K562 (cell line): ENCODE results near the gene ARRB2. TPM values are rescaled to one million over a fixed set of nuclear protein-coding genes. Genes with fewer than 3 reads are reported as not detected.
A peak's percentile ranks its signal among the peaks of the same experiment; 100 is the strongest.

Experiments
- ATF1 ChIP-seq, 2 experiments: fragments of 450-650 bp in 1 of 2; IDR thresholded peaks; 2 replicates each; pipeline ENCODE4 v1.6.1; 2016; ENCODE audit warnings: missing compliant biosample characterization in 1 of 2, missing genetic modification characterization in 1 of 2
- BDP1 ChIP-seq: IDR thresholded peaks from 3 replicates; pipeline ENCODE4 v1.6.1; 2011; ENCODE audit not compliant: insufficient read length, insufficient read depth
- CCNT2 ChIP-seq: IDR thresholded peaks from 2 replicates; pipeline ENCODE4 v1.6.1; 2011; ENCODE audit warnings: borderline replicate concordance, low read depth, mild to moderate bottlenecking, moderate library complexity, mixed read lengths, low read length; ENCODE audit not compliant: insufficient read length; ENCODE audit errors: extremely low read depth
- EGR1 ChIP-seq: fragments of 450-650 bp; conservative IDR thresholded peaks from 2 replicates; pipeline ENCODE4 v1.6.1; 2017; ENCODE audit warnings: mild to moderate bottlenecking
- GATAD2B ChIP-seq: fragments of 450-650 bp; IDR thresholded peaks from 2 replicates; pipeline ENCODE4 v1.6.1; 2017; ENCODE audit warnings: mild to moderate bottlenecking, borderline replicate concordance
- MTA3 ChIP-seq: fragments of 450-650 bp; formaldehyde crosslinking; IDR thresholded peaks from 2 replicates; pipeline ENCODE4 v1.6.1; 2017; ENCODE audit warnings: mild to moderate bottlenecking, borderline replicate concordance
- NUFIP1 ChIP-seq: fragments of 450-650 bp; IDR thresholded peaks from 2 replicates; pipeline ENCODE4 v1.6.1; 2018; ENCODE audit not compliant: partially characterized antibody
- PREB ChIP-seq: sonication (generic); formaldehyde crosslinking; IDR thresholded peaks from 2 replicates; pipeline ENCODE4 v1.8.1; 2023; ENCODE audit warnings: mild to moderate bottlenecking, missing genetic modification reagents
- SAFB2 ChIP-seq: fragments of 200-400 bp; formaldehyde crosslinking; IDR thresholded peaks from 2 replicates; pipeline ENCODE4 v1.6.1; 2018; ENCODE audit warnings: borderline replicate concordance, low read length, low read depth, moderate library complexity; ENCODE audit not compliant: severe bottlenecking
- SMC3 ChIP-seq: conservative IDR thresholded peaks from 2 replicates; pipeline ENCODE4 v1.6.1; 2011; ENCODE audit warnings: low read depth, low read length, improper control_type of control experiment; ENCODE audit not compliant: insufficient read depth
- SP1 ChIP-seq: sonication (generic); formaldehyde crosslinking; IDR thresholded peaks from 2 replicates; pipeline ENCODE4 v1.8.1; 2022; ENCODE audit warnings: mild to moderate bottlenecking, missing genetic modification reagents
- TCF15 ChIP-seq: fragments of 250-450 bp; sonication (Bioruptor Pico); IDR thresholded peaks from 2 replicates; pipeline ENCODE4 v1.8.0; 2022; ENCODE audit warnings: moderate library complexity, mild to moderate bottlenecking, inconsistent platforms
- ZNF121 ChIP-seq: sonication (generic); formaldehyde crosslinking; conservative IDR thresholded peaks from 2 replicates; pipeline ENCODE4 v1.8.0; 2022; ENCODE audit warnings: missing genetic modification reagents
- ZNF165 ChIP-seq: fragments of 250-450 bp; sonication (Bioruptor Pico); IDR thresholded peaks from 2 replicates; pipeline ENCODE4 v1.4.0; 2020; ENCODE audit warnings: borderline replicate concordance
- ZNF23 ChIP-seq: fragments of 250-450 bp; sonication (Bioruptor Pico); IDR thresholded peaks from 2 replicates; pipeline ENCODE4 v1.4.0; 2020; ENCODE audit warnings: mild to moderate bottlenecking
- ZNF24 ChIP-seq: fragments of 450-650 bp; IDR thresholded peaks from 2 replicates; pipeline ENCODE4 v1.6.1; 2016
- ZNF263 ChIP-seq: sonication (generic); formaldehyde crosslinking; IDR thresholded peaks from 2 replicates; pipeline ENCODE4 v1.8.0; 2022; ENCODE audit warnings: mild to moderate bottlenecking, missing genetic modification reagents, borderline replicate concordance
- ZNF431 ChIP-seq: sonication (generic); formaldehyde crosslinking; IDR thresholded peaks from 2 replicates; pipeline ENCODE4 v1.8.0; 2022; ENCODE audit warnings: mild to moderate bottlenecking, missing genetic modification reagents
- ZNF592 ChIP-seq: fragments of 450-650 bp; IDR thresholded peaks from 2 replicates; pipeline ENCODE4 v1.6.1; 2017; ENCODE audit warnings: antibody characterized with exemption, mild to moderate bottlenecking
- polyA plus RNA-seq, 8 experiments: library from polyadenylated mRNA; depleted of rRNA in 4 of 8; stranded (reverse) in 5 of 8; unstranded in 3 of 8; fragments of >200 nt; fragmentation: Nextera tagmentation in 2 of 8; fragmentation: Illumina TruSeq in 1 of 8; extraction: Ambion mirVana in 2 of 8; extraction: Trizol in 1 of 8; gene quantifications; 2 replicates each; pipeline versions ENCODE4 v1.2.1 to v1.2.3, GENCODE V29; 2011 to 2014; ENCODE audit warnings: inconsistent platforms in 1 of 8, missing spikeins in 1 of 8
- total RNA-seq, 7 experiments: library from RNA; depleted of rRNA in 6 of 7; stranded (reverse); fragments of >200 nt in 6 of 7; fragmentation: Illumina TruSeq in 2 of 7; extraction: Trizol in 2 of 7; gene quantifications; 2 replicates each; pipeline versions ENCODE4 v1.2.1 to v1.2.3, GENCODE V29; 2011 to 2021; ENCODE audit warnings: low replicate concordance in 1 of 7
- TF ChIP-seq, protein P1 (sequence below), 3 experiments: fragments of 200-800 bp in 1 of 3; sonication (Bioruptor generic) in 1 of 3; sonication (generic) in 1 of 3; formaldehyde crosslinking in 1 of 3; IDR thresholded peaks; 2 replicates each; pipeline versions ENCODE4 v1.6.1 to v1.8.0; 2016 to 2022; ENCODE audit warnings: mild to moderate bottlenecking in 2 of 3, missing compliant biosample characterization in 2 of 3, missing genetic modification characterization in 2 of 3, missing genetic modification reagents in 1 of 3

ARRB2 gene
- total and polyA plus RNA-seq, 9 of the 15 experiments (the other 6 are each of a cell fraction or from before 2014, with no cell fraction given), result 0.79 to 15.3 (median 8.8) TPM

- TF ChIP-seq ZNF24 (peak; percentile 21; the same call in 1 of the 2 replicates), SMC3 (peak; percentile 61), MTA3 (0 out of 2 replicates have a peak, but pooled peaks have one; percentile 33), NUFIP1 (no peak), CCNT2 (peak; percentile 59), EGR1 (peak; percentile 85), ZNF431 (peak; percentile 31; the same call in 1 of the 2 replicates), ZNF592 (no peak), ATF1 (CRISPR knock-in tag; IDR thresholded peaks at IDR 0.05) (no peak), ATF1 (tag; IDR thresholded peaks at IDR 0.05) (peak; percentile 56), PREB (CRISPR knock-in tag) (no peak), SP1 (CRISPR knock-in tag) (peak; percentile 53), ZNF23 (CRISPR knock-in tag) (no peak), BDP1 (no peak), ZNF165 (CRISPR knock-in tag) (no peak), ZNF263 (CRISPR knock-in tag) (peak; percentile 29; the same call in 1 of the 2 replicates), ZNF121 (CRISPR knock-in tag) (no peak), SAFB2 (no peak), GATAD2B (no peak), TCF15 (CRISPR knock-in tag) (no peak)
- TF ChIP-seq, protein P1, sequence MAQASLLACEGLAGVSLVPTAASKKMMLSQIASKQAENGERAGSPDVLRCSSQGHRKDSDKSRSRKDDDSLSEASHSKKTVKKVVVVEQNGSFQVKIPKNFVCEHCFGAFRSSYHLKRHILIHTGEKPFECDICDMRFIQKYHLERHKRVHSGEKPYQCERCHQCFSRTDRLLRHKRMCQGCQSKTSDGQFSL (CRISPR knock-in tag; IDR thresholded peaks at IDR 0.05), result peak; percentile 97
- TF ChIP-seq, protein P1 (tag; IDR thresholded peaks at IDR 0.05), result no peak; a peak in 1 of 4 replicates
Measured at GRCh38 chr17:4709794-4710692, at the start of gene ARRB2 (continued).
